Naive thymus-derived CD4-positive, alpha-beta T cell (primary cell): Measurements from ENCODE around the gene MCM3AP. TPM values are rescaled to one million over a fixed set of nuclear protein-coding genes. Genes with fewer than 3 reads are reported as not detected.

Experiments
- ATAC-seq: fragments of 150-1000 bp; cut with Tn5 transposase; 2 replicates; pipeline ENCODE4 v1.10.0; 2021; ENCODE audit warnings: mild to moderate bottlenecking, moderate library complexity
- CTCF ChIA-PET: fragments of 350-600 bp; sonication (Branson Sonifier 250); formaldehyde crosslinking; loops from one replicate; lab custom pipeline; 2021; ENCODE audit warnings: antibody characterized with exemption; lab: Charles Lee
- POLR2A ChIA-PET: fragments of 350-600 bp; sonication (Branson Sonifier 250); formaldehyde crosslinking; loops from one replicate; lab custom pipeline; 2021; ENCODE audit warnings: antibody characterized with exemption, inconsistent platforms; lab: Charles Lee
- DNase-seq, 9 donors: peaks; one replicate each; pipeline versions ENCODE4 v3.0.0 to v3.0.0-alpha.2; 2020 to 2022; ENCODE audit warnings: mixed read lengths in 1 of 9
- H3K27ac ChIP-seq: one replicate; pipeline ENCODE4 v1.7.0; 2013; ENCODE audit warnings: mild to moderate bottlenecking, low read depth, low read length, moderate library complexity
- H3K27me3 ChIP-seq, 2 donors: one replicate each; pipeline ENCODE4 v1.7.0; 2013; ENCODE audit warnings: low read length in 2 of 2, mild to moderate bottlenecking in 2 of 2, moderate library complexity in 2 of 2; ENCODE audit not compliant: control insufficient read depth in 2 of 2, insufficient read depth in 2 of 2
- H3K36me3 ChIP-seq, 3 experiments: 1 replicate in 2 of 3; 2 replicates in 1 of 3; pipeline ENCODE4 v1.7.0; 2013; ENCODE audit warnings: low read length in 3 of 3, mild to moderate bottlenecking in 3 of 3, moderate library complexity in 1 of 3; ENCODE audit not compliant: insufficient read depth in 3 of 3, control insufficient read depth in 2 of 3
- H3K4me1 ChIP-seq, 2 donors: one replicate each; pipeline ENCODE4 v1.7.0; 2013; ENCODE audit warnings: low read length in 2 of 2, mild to moderate bottlenecking in 2 of 2, moderate library complexity in 1 of 2; ENCODE audit not compliant: control insufficient read depth in 2 of 2, insufficient read depth in 2 of 2
- H3K4me3 ChIP-seq: 2 replicates; pipeline ENCODE4 v1.7.0; 2013; ENCODE audit warnings: mild to moderate bottlenecking, low read length
- H3K9me3 ChIP-seq, 3 experiments: 1 replicate in 2 of 3; 2 replicates in 1 of 3; pipeline ENCODE4 v1.7.0; 2013; ENCODE audit warnings: low read length in 3 of 3; ENCODE audit not compliant: control insufficient read depth in 2 of 3
- H3K27ac Mint-ChIP-seq, 9 donors: one replicate each; pipeline ENCODE4 v1.8.0; 2020 to 2022; ENCODE audit warnings: mixed read lengths in 9 of 9, mild to moderate bottlenecking in 8 of 9, moderate library complexity in 5 of 9, inconsistent platforms in 2 of 9
- H3K27me3 Mint-ChIP-seq, 5 donors: one replicate each; pipeline ENCODE4 v1.8.0; 2021 to 2022; ENCODE audit warnings: mixed read lengths in 5 of 5, mild to moderate bottlenecking in 1 of 5
- H3K36me3 Mint-ChIP-seq, 5 donors: one replicate each; pipeline ENCODE4 v1.8.0; 2020 to 2022; ENCODE audit warnings: mixed read lengths in 5 of 5, mild to moderate bottlenecking in 3 of 5, inconsistent platforms in 1 of 5
- H3K4me1 Mint-ChIP-seq, 7 donors: one replicate each; pipeline ENCODE4 v1.8.0; 2020 to 2022; ENCODE audit warnings: mixed read lengths in 7 of 7, mild to moderate bottlenecking in 3 of 7, inconsistent platforms in 1 of 7
- H3K4me3 Mint-ChIP-seq, 10 donors: one replicate each; pipeline ENCODE4 v1.8.0; 2020 to 2022; ENCODE audit warnings: mild to moderate bottlenecking in 10 of 10, mixed read lengths in 10 of 10, moderate library complexity in 6 of 10, inconsistent platforms in 2 of 10
- H3K9me3 Mint-ChIP-seq, 11 donors: one replicate each; pipeline ENCODE4 v1.8.0; 2020 to 2022; ENCODE audit warnings: mixed read lengths in 11 of 11, mild to moderate bottlenecking in 4 of 11, inconsistent platforms in 1 of 11, moderate library complexity in 1 of 11
- intact Hi-C, 2 donors: fragments of 100-400 bp; cut with micrococcal nuclease; formaldehyde crosslinking; loops; one replicate each; pipeline ENCODE4 v1.15.1; 2023
- polyA plus RNA-seq, 2 donors: library from polyadenylated mRNA; unstranded; fragments of 300-500 nt; fragmentation: Illumina TruSeq; gene quantifications; one replicate each; pipeline ENCODE4 v1.2.3, GENCODE V29; 2021
- total RNA-seq, 6 experiments: library from RNA in 5 of 6; stranded (reverse) in 5 of 6; gene quantifications; 1 replicate in 5 of 6; 2 replicates in 1 of 6; pipeline ENCODE4 v1.2.3 and lab custom pipeline; 2021 to 2026

Gene MCM3AP
- total and polyA plus RNA-seq, 7 experiments from 2014 or later, result 37.3 to 175 (median 124) TPM

GRCh38 chr21:46199436-46200373 is 85.7 kb downstream of the MCM3AP start:
- no peaks in the 10 kb centered on the region for H3K9me3 ChIP-seq
- ATAC-seq, result no peak
- H3K27me3 ChIP-seq, result no peaks in the 10 kb centered on the region
- Mint-ChIP-seq H3K4me3 (no peak overlapping the region), H3K9me3 (no peaks in the 10 kb centered on the region), H3K4me1 (no peaks in the 10 kb centered on the region), H3K27ac (peak overlapping the region in 2 of 9 donors; percentile 34 to 59), H3K36me3 (peaks cover 5 to 69% (median 31%) of the 10 kb centered on the region in 5 donors), H3K27me3 (no peaks in the 10 kb centered on the region)
- POLR2A ChIA-PET, result no interaction called here
- H3K27ac ChIP-seq, result no peak overlapping the region
- no peak overlapping the region for H3K4me3 ChIP-seq
- peaks cover 0 to 48% (median 0%) of the 10 kb centered on the region in 3 experiments for H3K36me3 ChIP-seq
- no peaks in the 10 kb centered on the region for H3K4me1 ChIP-seq
- intact Hi-C loops, result no loop called here
- no peak for DNase-seq
- CTCF ChIA-PET, result no interaction called here

- intact Hi-C loops, result no loop called here
- Mint-ChIP-seq H3K27me3 (no peaks in the 10 kb centered on the region), H3K36me3 (peaks cover 5 to 65% (median 39%) of the 10 kb centered on the region in 5 donors), H3K4me1 (no peaks in the 10 kb centered on the region), H3K9me3 (peaks cover 0 to 5% (median 0%) of the 10 kb centered on the region in 11 donors), H3K27ac (no peak overlapping the region), H3K4me3 (no peak overlapping the region)
- no peaks in the 10 kb centered on the region for H3K27me3 ChIP-seq
- peaks cover 0 to 56% (median 0%) of the 10 kb centered on the region in 3 experiments for H3K36me3 ChIP-seq
- H3K4me3 ChIP-seq, result no peak overlapping the region
- DNase-seq (peak in 1 of 9 donors; percentile 13), ATAC-seq (no peak)
- H3K27ac ChIP-seq, result no peak overlapping the region
- no peaks in the 10 kb centered on the region for H3K4me1 ChIP-seq
- POLR2A ChIA-PET, result no interaction called here
- CTCF ChIA-PET, result no interaction called here
- H3K9me3 ChIP-seq, result no peaks in the 10 kb centered on the region
Observed at GRCh38 chr21:46196733-46197132, 88.7 kb downstream of the MCM3AP start.

- H3K27ac ChIP-seq, result no peak overlapping the region
- peaks cover 0 to 60% (median 0%) of the 10 kb centered on the region in 3 experiments for H3K36me3 ChIP-seq
- DNase-seq (no peak), ATAC-seq (no peak)
- CTCF ChIA-PET, result interaction anchor here (0.6 kb wide), 1 partner anchor 58 kb away, joined by 3 read pairs; no protein-coding TSS in a partner anchor
- Mint-ChIP-seq H3K4me1 (no peaks in the 10 kb centered on the region), H3K36me3 (peaks cover 5 to 62% (median 37%) of the 10 kb centered on the region in 5 donors), H3K9me3 (peaks cover 0 to 5% (median 0%) of the 10 kb centered on the region in 11 donors), H3K27me3 (no peaks in the 10 kb centered on the region), H3K27ac (no peak overlapping the region), H3K4me3 (no peak overlapping the region)
- intact Hi-C loops, result no loop called here
- no peaks in the 10 kb centered on the region for H3K9me3 ChIP-seq
- no peaks in the 10 kb centered on the region for H3K4me1 ChIP-seq
- no peak overlapping the region for H3K4me3 ChIP-seq
- POLR2A ChIA-PET, result no interaction called here
- no peaks in the 10 kb centered on the region for H3K27me3 ChIP-seq
Observed at GRCh38 chr21:46195595-46196195, 89.7 kb downstream of the MCM3AP start.

GRCh38 chr21:46194374-46195334 is 90.8 kb downstream of the MCM3AP start:
- ChIA-PET POLR2A (no interaction called here), CTCF (no interaction called here)
- intact Hi-C loops, result no loop called here
- no peak for ATAC-seq
- no peaks in the 10 kb centered on the region for H3K4me1 Mint-ChIP-seq
- Histone ChIP-seq H3K36me3 (peaks cover 0 to 55% (median 0%) of the 10 kb centered on the region in 3 experiments), H3K4me1 (no peaks in the 10 kb centered on the region), H3K4me3 (no peak overlapping the region), H3K27ac (no peak overlapping the region), H3K9me3 (no peaks in the 10 kb centered on the region), H3K27me3 (no peaks in the 10 kb centered on the region)
- peak overlapping the region in 2 of 9 donors; percentile 25 to 49 for H3K27ac Mint-ChIP-seq
- H3K9me3 Mint-ChIP-seq, result peaks cover 0 to 5% (median 0%) of the 10 kb centered on the region in 11 donors
- peaks cover 3 to 52% (median 29%) of the 10 kb centered on the region in 5 donors for H3K36me3 Mint-ChIP-seq
- H3K27me3 Mint-ChIP-seq, result no peaks in the 10 kb centered on the region
- no peak for DNase-seq
- H3K4me3 Mint-ChIP-seq, result no peak overlapping the region

GRCh38 chr21:46193829-46194373 is 91.5 kb downstream of the MCM3AP start:
- ChIA-PET CTCF (no interaction called here), POLR2A (no interaction called here)

More at GRCh38 chr21:46193829-46194373, 91.5 kb downstream of the MCM3AP start:
- no peak overlapping the region for H3K4me3 ChIP-seq
- no peak overlapping the region for H3K27ac ChIP-seq
- Mint-ChIP-seq H3K27ac (peak overlapping the region in 3 of 9 donors; percentile 25 to 49 (median 41)), H3K27me3 (no peaks in the 10 kb centered on the region), H3K4me3 (no peak overlapping the region), H3K9me3 (peaks cover 0 to 5% (median 0%) of the 10 kb centered on the region in 11 donors), H3K36me3 (peaks cover 0 to 44% (median 21%) of the 10 kb centered on the region in 5 donors), H3K4me1 (no peaks in the 10 kb centered on the region)
- no peaks in the 10 kb centered on the region for H3K9me3 ChIP-seq
- DNase-seq, result no peak
- ATAC-seq, result no peak
- H3K27me3 ChIP-seq, result no peaks in the 10 kb centered on the region
- H3K4me1 ChIP-seq, result no peaks in the 10 kb centered on the region
- intact Hi-C loops, result no loop called here
- peaks cover 0 to 55% (median 0%) of the 10 kb centered on the region in 3 experiments for H3K36me3 ChIP-seq
